ENCODE measurements around the gene KRT85. TPM values are rescaled to one million over a fixed set of nuclear protein-coding genes. Genes with fewer than 3 reads are reported as not detected.
"Not testable (repeated sequence)": the region's sequence is repeated elsewhere in the genome, so short reads cannot be mapped to it uniquely, and the experiment has no call there.

KRT85 gene
- total RNA-seq, 2 experiments from 2014 or later, result not detected

DNA sequence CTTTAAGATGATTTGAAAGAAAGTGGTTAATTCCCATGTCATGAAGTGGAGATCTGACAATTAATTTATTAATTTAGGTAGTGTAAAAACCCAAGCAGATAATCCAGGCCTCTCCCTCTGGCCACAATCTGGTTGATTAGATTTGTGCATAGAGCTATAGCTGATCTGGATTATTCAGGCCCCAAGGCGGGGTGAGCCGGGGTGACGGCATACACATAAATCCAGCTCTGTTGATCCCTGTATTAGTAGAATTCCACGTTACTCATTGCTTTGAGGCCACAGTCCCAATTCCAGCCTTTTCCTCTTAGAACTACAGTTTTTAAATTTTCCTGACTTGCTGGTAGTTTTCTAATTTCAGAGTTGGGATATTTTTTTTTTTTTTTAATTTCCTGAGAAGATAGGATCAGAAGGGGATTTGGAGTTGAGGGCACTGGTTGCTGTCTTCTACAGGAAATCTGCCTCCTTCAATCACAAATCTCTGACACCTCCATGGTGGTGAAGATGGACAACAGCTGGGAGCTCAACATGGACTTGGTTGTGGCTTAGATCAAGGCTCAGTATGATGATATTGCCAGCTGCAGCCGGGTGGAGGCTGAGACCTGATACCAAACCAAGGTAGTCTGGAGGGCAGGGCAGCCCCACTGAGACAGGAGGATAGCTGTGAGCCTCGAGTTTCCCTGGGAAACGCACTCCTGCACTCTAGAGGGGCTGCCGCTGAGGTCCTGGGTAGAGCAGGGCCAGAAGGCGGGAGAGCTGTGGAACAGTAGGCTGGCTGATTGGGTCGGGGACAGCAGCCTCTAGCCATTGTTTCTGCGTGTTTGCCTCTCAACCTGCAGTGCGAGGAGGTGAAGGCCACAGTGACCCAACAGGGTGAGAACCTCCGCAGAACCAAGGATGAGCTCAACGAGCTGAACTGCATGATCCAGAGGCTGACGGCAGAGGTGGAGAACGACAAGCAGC, 19.4 kb downstream of the KRT85 start:
- ChIA-PET POLR2A (interaction anchor here (0.8 kb wide), 1 partner anchor 11 kb away, joined by 3 read pairs; no protein-coding TSS in a partner anchor), CTCF (ENCODE audit: unreplicated experiment) (no interaction called here)
- BruUV-seq (replicated peaks), result no TSS peak
- Histone ChIP-seq H3K9me3 (ENCODE audit: low read length) (no peaks in the 10 kb centered on the region), H3K79me2 (ENCODE audit: insufficient read depth, low read depth, low read length) (no peaks in the 10 kb centered on the region), H2AFZ (ENCODE audit: low read length) (no peak overlapping the region), H3K4me3 (ENCODE audit: low read depth, low read length, poor library complexity, severe bottlenecking) (no peak overlapping the region), H4K20me1 (ENCODE audit: insufficient read depth, low read length) (no peaks in the 10 kb centered on the region), H3K4me1 (ENCODE audit: insufficient read depth, low read length, poor library complexity, severe bottlenecking) (no peaks in the 10 kb centered on the region), H3K4me2 (ENCODE audit: low read length) (no peak overlapping the region), H3K9me2 (ENCODE audit: insufficient read depth, low read length) (no peaks in the 10 kb centered on the region), H3K27ac (ENCODE audit: low read depth, low read length, poor library complexity, severe bottlenecking) (no peak overlapping the region), H3K36me3 (ENCODE audit: insufficient read depth, low read length) (no peaks in the 10 kb centered on the region)
- intact Hi-C loops (cut with micrococcal nuclease; ENCODE audit: unreplicated experiment), result no loop called here
- DNase-seq (ENCODE audit: low spot score), result no peak
- no peak for TF ChIP-seq EZH2phosphoT487 (IDR thresholded peaks at IDR 0.05; ENCODE audit: borderline replicate concordance, low read depth, low read length)
- TF ChIP-seq, protein P1, sequence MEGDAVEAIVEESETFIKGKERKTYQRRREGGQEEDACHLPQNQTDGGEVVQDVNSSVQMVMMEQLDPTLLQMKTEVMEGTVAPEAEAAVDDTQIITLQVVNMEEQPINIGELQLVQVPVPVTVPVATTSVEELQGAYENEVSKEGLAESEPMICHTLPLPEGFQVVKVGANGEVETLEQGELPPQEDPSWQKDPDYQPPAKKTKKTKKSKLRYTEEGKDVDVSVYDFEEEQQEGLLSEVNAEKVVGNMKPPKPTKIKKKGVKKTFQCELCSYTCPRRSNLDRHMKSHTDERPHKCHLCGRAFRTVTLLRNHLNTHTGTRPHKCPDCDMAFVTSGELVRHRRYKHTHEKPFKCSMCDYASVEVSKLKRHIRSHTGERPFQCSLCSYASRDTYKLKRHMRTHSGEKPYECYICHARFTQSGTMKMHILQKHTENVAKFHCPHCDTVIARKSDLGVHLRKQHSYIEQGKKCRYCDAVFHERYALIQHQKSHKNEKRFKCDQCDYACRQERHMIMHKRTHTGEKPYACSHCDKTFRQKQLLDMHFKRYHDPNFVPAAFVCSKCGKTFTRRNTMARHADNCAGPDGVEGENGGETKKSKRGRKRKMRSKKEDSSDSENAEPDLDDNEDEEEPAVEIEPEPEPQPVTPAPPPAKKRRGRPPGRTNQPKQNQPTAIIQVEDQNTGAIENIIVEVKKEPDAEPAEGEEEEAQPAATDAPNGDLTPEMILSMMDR (conservative IDR thresholded peaks at IDR 0.05; ENCODE audit: low read length), result no peak

DNA sequence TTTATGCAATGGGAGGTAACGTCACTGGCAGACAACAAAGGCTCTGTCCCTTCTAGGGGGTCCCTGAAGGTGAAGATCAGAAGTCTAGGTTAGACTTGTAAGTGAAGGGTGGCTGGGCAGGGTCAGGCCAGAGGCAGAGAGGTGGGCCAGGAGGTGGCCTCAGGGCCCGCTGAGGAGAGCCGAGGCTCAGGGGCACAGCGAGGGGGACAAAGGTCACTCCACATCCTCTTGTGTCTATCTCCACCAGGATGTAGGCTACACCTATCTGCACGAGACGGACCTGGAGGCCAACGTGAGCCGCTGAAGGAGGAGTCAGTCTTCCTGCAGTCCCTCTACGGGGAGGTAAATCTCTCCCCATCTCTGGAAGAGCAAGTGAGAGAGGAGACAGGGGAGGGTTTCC, 20.3 kb downstream of the KRT85 start:
- DNase-seq (ENCODE audit: low spot score), result no peak
- H3K79me2 ChIP-seq (ENCODE audit: insufficient read depth, low read depth, low read length), result no peaks in the 10 kb centered on the region
- intact Hi-C loops (cut with micrococcal nuclease; ENCODE audit: unreplicated experiment), result no loop called here
- TF ChIP-seq, protein P1 (conservative IDR thresholded peaks at IDR 0.05; ENCODE audit: low read length), result no peak
- TF ChIP-seq EZH2phosphoT487 (IDR thresholded peaks at IDR 0.05; ENCODE audit: borderline replicate concordance, low read depth, low read length), result no peak
- no peaks in the 10 kb centered on the region for H3K4me1 ChIP-seq (ENCODE audit: insufficient read depth, low read length, poor library complexity, severe bottlenecking)
- no peaks in the 10 kb centered on the region for H4K20me1 ChIP-seq (ENCODE audit: insufficient read depth, low read length)
- H2AFZ ChIP-seq (ENCODE audit: low read length), result no peak overlapping the region
- no peak overlapping the region for H3K4me3 ChIP-seq (ENCODE audit: low read depth, low read length, poor library complexity, severe bottlenecking)
- no peak overlapping the region for H3K27ac ChIP-seq (ENCODE audit: low read depth, low read length, poor library complexity, severe bottlenecking)
- no peaks in the 10 kb centered on the region for H3K9me2 ChIP-seq (ENCODE audit: insufficient read depth, low read length)
- no TSS peak for BruUV-seq (replicated peaks)
- no peak overlapping the region for H3K4me2 ChIP-seq (ENCODE audit: low read length)
- ChIA-PET POLR2A (no interaction called here), CTCF (ENCODE audit: unreplicated experiment) (no interaction called here)
- H3K36me3 ChIP-seq (ENCODE audit: insufficient read depth, low read length), result no peaks in the 10 kb centered on the region
- H3K9me3 ChIP-seq (ENCODE audit: low read length), result no peaks in the 10 kb centered on the region

GRCh38 chr12:52346593-52346992, 20.7 kb downstream of the KRT85 start:
- TF ChIP-seq, protein P1 (conservative IDR thresholded peaks at IDR 0.05; ENCODE audit: low read length), result no peak
- TF ChIP-seq EZH2phosphoT487 (IDR thresholded peaks at IDR 0.05; ENCODE audit: borderline replicate concordance, low read depth, low read length), result no peak
- intact Hi-C loops (cut with micrococcal nuclease; ENCODE audit: unreplicated experiment), result no loop called here
- no peak overlapping the region for H3K4me2 ChIP-seq (ENCODE audit: low read length)
- no peaks in the 10 kb centered on the region for H3K4me1 ChIP-seq (ENCODE audit: insufficient read depth, low read length, poor library complexity, severe bottlenecking)
- ChIA-PET POLR2A (no interaction called here), CTCF (ENCODE audit: unreplicated experiment) (no interaction called here)
- H4K20me1 ChIP-seq (ENCODE audit: insufficient read depth, low read length), result no peaks in the 10 kb centered on the region
- no peaks in the 10 kb centered on the region for H3K79me2 ChIP-seq (ENCODE audit: insufficient read depth, low read depth, low read length)
- H3K9me3 ChIP-seq (ENCODE audit: low read length), result no peaks in the 10 kb centered on the region
- no peak overlapping the region for H3K4me3 ChIP-seq (ENCODE audit: low read depth, low read length, poor library complexity, severe bottlenecking)
- no peak overlapping the region for H3K27ac ChIP-seq (ENCODE audit: low read depth, low read length, poor library complexity, severe bottlenecking)
- no peaks in the 10 kb centered on the region for H3K9me2 ChIP-seq (ENCODE audit: insufficient read depth, low read length)
- H3K36me3 ChIP-seq (ENCODE audit: insufficient read depth, low read length), result no peaks in the 10 kb centered on the region
- no TSS peak for BruUV-seq (replicated peaks)
- no peak for DNase-seq (ENCODE audit: low spot score)
- H2AFZ ChIP-seq (ENCODE audit: low read length), result no peak overlapping the region

GRCh38 chr12:52345041-52345440, 22.2 kb downstream of the KRT85 start:
- BruUV-seq (replicated peaks); CTCF ChIA-PET (ENCODE audit: unreplicated experiment): not testable (repeated sequence)

More at GRCh38 chr12:52345041-52345440, 22.2 kb downstream of the KRT85 start:
- H4K20me1 ChIP-seq (ENCODE audit: insufficient read depth, low read length); H3K27ac ChIP-seq (ENCODE audit: low read depth, low read length, poor library complexity, severe bottlenecking); DNase-seq (ENCODE audit: low spot score); H3K4me2 ChIP-seq (ENCODE audit: low read length); H3K36me3 ChIP-seq (ENCODE audit: insufficient read depth, low read length); H3K9me3 ChIP-seq (ENCODE audit: low read length); H3K4me3 ChIP-seq (ENCODE audit: low read depth, low read length, poor library complexity, severe bottlenecking); H3K4me1 ChIP-seq (ENCODE audit: insufficient read depth, low read length, poor library complexity, severe bottlenecking); H3K79me2 ChIP-seq (ENCODE audit: insufficient read depth, low read depth, low read length); H3K9me2 ChIP-seq (ENCODE audit: insufficient read depth, low read length); intact Hi-C loops (cut with micrococcal nuclease; ENCODE audit: unreplicated experiment); POLR2A ChIA-PET; H2AFZ ChIP-seq (ENCODE audit: low read length): not testable (repeated sequence)
